ENCODE data around the gene KLHL36. TPM values are rescaled to one million over a fixed set of nuclear protein-coding genes. Genes with fewer than 3 reads are reported as not detected.

KLHL36 gene
- total RNA-seq, 1 experiment from 2014 or later, result 46.0 TPM

DNA sequence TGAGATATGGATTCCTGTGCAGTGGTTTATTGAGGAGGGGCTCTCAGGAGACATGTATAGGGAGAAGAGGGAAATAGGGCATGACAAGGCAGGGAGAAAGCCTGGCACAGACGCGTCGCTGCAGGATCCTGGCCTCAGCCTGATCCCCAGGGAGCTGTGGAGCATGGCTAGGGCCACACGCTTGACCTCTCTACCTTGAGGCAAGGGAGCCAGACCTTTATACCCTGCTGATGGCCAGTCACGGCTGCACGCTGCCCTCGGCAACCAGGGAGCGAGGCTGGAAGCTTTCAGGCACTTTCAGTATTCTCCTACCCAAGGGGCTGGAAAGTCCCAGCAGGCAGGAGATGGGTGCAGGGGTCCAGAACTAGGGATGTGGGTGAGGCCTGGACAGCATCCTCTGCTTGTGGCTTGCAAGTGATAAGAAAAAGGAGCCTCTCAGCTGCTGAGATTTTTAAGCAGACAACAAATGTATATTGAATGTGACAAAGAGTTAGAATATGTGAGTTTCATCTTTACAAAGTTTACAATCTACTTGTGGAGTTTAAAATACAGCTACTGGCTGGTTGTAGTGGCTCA, 10.0 kb upstream of the KLHL36 start:
- no peak for ATAC-seq
- intact Hi-C loops (cut with micrococcal nuclease; ENCODE audit: unreplicated experiment) (no loop called here), in situ Hi-C loops (cut with HindIII; ENCODE audit: low pct_unique_long_range_greater_than_20kb, low sequenced_read_pairs) (no loop called here)
- POLR2A ChIA-PET, result no interaction called here
- Histone ChIP-seq H3K9me3 (ENCODE audit: control insufficient read depth, insufficient read depth, low read depth, low read length) (no peaks in the 10 kb centered on the region), H3K27me3 (ENCODE audit: control insufficient read depth, insufficient read depth, low read length) (no peaks in the 10 kb centered on the region), H3K27ac (ENCODE audit: low read length) (no peak overlapping the region), H3K4me3 (ENCODE audit: low read depth in 2 of 2, low read length in 2 of 2) (no peak overlapping the region), H3K36me3 (ENCODE audit: control insufficient read depth, insufficient read depth, low read length) (no peaks in the 10 kb centered on the region), H3K4me1 (ENCODE audit: control insufficient read depth, insufficient read depth, low read length) (peaks cover 4% of the 10 kb centered on the region; the same call in 1 of the 2 replicates)
- TF ChIP-seq, protein P1, sequence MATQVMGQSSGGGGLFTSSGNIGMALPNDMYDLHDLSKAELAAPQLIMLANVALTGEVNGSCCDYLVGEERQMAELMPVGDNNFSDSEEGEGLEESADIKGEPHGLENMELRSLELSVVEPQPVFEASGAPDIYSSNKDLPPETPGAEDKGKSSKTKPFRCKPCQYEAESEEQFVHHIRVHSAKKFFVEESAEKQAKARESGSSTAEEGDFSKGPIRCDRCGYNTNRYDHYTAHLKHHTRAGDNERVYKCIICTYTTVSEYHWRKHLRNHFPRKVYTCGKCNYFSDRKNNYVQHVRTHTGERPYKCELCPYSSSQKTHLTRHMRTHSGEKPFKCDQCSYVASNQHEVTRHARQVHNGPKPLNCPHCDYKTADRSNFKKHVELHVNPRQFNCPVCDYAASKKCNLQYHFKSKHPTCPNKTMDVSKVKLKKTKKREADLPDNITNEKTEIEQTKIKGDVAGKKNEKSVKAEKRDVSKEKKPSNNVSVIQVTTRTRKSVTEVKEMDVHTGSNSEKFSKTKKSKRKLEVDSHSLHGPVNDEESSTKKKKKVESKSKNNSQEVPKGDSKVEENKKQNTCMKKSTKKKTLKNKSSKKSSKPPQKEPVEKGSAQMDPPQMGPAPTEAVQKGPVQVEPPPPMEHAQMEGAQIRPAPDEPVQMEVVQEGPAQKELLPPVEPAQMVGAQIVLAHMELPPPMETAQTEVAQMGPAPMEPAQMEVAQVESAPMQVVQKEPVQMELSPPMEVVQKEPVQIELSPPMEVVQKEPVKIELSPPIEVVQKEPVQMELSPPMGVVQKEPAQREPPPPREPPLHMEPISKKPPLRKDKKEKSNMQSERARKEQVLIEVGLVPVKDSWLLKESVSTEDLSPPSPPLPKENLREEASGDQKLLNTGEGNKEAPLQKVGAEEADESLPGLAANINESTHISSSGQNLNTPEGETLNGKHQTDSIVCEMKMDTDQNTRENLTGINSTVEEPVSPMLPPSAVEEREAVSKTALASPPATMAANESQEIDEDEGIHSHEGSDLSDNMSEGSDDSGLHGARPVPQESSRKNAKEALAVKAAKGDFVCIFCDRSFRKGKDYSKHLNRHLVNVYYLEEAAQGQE (IDR thresholded peaks at IDR 0.05; ENCODE audit: insufficient read depth in 1 of 2, low read depth in 2 of 2, low read length in 1 of 2), result no peak
- TF ChIP-seq, protein P2, sequence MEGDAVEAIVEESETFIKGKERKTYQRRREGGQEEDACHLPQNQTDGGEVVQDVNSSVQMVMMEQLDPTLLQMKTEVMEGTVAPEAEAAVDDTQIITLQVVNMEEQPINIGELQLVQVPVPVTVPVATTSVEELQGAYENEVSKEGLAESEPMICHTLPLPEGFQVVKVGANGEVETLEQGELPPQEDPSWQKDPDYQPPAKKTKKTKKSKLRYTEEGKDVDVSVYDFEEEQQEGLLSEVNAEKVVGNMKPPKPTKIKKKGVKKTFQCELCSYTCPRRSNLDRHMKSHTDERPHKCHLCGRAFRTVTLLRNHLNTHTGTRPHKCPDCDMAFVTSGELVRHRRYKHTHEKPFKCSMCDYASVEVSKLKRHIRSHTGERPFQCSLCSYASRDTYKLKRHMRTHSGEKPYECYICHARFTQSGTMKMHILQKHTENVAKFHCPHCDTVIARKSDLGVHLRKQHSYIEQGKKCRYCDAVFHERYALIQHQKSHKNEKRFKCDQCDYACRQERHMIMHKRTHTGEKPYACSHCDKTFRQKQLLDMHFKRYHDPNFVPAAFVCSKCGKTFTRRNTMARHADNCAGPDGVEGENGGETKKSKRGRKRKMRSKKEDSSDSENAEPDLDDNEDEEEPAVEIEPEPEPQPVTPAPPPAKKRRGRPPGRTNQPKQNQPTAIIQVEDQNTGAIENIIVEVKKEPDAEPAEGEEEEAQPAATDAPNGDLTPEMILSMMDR (IDR thresholded peaks at IDR 0.05), result no peak
- CTCF ChIA-PET, result no interaction called here
- BruUV-seq (replicated peaks), result no TSS peak
- no peak for DNase-seq (ENCODE audit: low read depth, low spot score)

- no TSS peak for BruUV-seq (replicated peaks)
Observed at GRCh38 chr16:84640145-84640544, 8.2 kb upstream of the KLHL36 start.

More at GRCh38 chr16:84640145-84640544, 8.2 kb upstream of the KLHL36 start:
- ChIA-PET POLR2A (no interaction called here), CTCF (no interaction called here)
- DNase-seq (ENCODE audit: low read depth, low spot score) (no peak), ATAC-seq (no peak)
- intact Hi-C loops (cut with micrococcal nuclease; ENCODE audit: unreplicated experiment) (no loop called here), in situ Hi-C loops (cut with HindIII; ENCODE audit: low pct_unique_long_range_greater_than_20kb, low sequenced_read_pairs) (no loop called here)
- no peaks in the 10 kb centered on the region for H3K9me3 ChIP-seq (ENCODE audit: control insufficient read depth, insufficient read depth, low read depth, low read length)
- no peak overlapping the region for H3K4me3 ChIP-seq (ENCODE audit: low read depth in 2 of 2, low read length in 2 of 2)
- no peaks in the 10 kb centered on the region for H3K27me3 ChIP-seq (ENCODE audit: control insufficient read depth, insufficient read depth, low read length)
- TF ChIP-seq TCF7L2 (IDR thresholded peaks at IDR 0.05; ENCODE audit: low read depth, low read length) (no peak), SIN3A (IDR thresholded peaks at IDR 0.05; ENCODE audit: borderline replicate concordance, insufficient read depth, low read depth, low read length) (no peak), POLR2AphosphoS5 (IDR thresholded peaks at IDR 0.05; ENCODE audit: low read depth, low read length) (no peak)
- TF ChIP-seq, protein P1 (IDR thresholded peaks at IDR 0.05; ENCODE audit: insufficient read depth in 1 of 2, low read depth in 2 of 2, low read length in 1 of 2), result no peak
- TF ChIP-seq, protein P2 (IDR thresholded peaks at IDR 0.05), result no peak
- peaks cover 4% of the 10 kb centered on the region; the same call in 1 of the 2 replicates for H3K4me1 ChIP-seq (ENCODE audit: control insufficient read depth, insufficient read depth, low read length)
- H3K27ac ChIP-seq (ENCODE audit: low read length), result no peak overlapping the region
- H3K36me3 ChIP-seq (ENCODE audit: control insufficient read depth, insufficient read depth, low read length), result no peaks in the 10 kb centered on the region
